Measurements from ENCODE around the gene ZNF367.

Gene ZNF367

GRCh38 chr9:96418083-96418919 is at the start of gene ZNF367:
ZNF367 (minus strand) TSS chr9:96418370; CDS start chr9:96418032, 338 bp downstream.
- DNase-seq (ENCODE audit: low read depth, low spot score) = peak; percentile 91

- no peak for DNase-seq (ENCODE audit: low read depth, low spot score)
These were observed 49.6 kb upstream of the ZNF367 start for GRCh38 chr9:96467784-96468183.

DNA sequence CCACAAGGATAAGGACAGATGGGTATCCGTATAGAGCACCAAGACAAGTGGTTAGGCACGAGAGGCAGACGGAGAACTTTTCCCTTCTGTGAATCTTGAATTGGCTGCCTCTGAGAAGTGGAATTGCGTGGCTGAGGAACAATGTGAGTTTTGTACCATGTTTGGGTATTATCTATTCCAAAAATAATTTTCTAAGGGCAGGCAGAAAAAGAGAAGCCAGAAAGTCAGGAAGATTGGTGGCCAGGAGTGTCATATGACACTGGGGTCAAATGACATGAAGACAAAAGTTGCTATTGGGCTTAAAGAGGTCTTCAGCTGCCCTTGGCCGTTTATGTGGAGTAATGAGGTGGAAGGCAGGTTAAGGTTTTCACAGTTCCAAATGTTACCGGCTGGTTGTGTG is 46.3 kb upstream of the ZNF367 start:
- no peak for DNase-seq (ENCODE audit: low read depth, low spot score)

DNA sequence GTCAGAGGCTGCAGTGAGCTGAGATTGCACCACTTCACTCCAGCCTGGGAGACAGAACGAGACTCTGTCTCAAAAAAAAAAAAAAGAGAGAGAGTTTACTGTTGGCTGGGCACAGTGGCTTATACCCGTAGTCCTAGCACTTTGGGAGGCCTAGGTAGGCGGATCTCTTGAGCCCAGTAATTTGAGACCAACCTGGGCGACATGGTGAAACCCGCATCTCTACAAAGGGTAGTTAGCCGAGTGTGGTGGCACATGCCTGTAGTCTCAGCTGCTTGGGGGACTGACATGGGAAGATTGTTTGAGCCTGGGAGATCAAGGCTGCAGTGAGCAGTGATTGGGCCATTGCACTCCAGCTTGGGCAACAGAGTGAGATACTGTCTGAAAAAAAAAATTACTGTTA is 44.4 kb upstream of the ZNF367 start:
- no peak for DNase-seq (ENCODE audit: low read depth, low spot score)

DNA sequence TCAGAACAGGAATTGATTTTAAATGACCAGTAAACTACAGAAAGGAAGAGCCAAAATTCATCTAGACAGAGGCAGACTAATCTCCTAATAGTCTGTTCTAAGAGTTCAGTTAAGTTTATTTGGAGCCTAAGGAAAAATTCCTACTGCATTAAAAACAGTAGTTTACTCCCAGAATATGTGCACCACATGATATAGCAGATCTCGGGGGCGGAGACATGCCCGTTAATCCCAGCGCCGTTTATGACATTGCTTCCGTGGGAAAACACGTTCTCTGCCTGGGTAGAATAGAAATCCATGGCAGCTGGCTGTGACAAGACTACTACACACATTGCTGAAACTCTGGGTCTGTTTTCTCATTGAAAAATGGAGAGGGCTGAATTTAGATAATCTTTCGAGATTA is 43.2 kb upstream of the ZNF367 start:
- DNase-seq (ENCODE audit: low read depth, low spot score) = no peak

GRCh38 chr9:96460882-96461281 is 42.7 kb upstream of the ZNF367 start:
- no peak for DNase-seq (ENCODE audit: low read depth, low spot score)

- no peak for DNase-seq (ENCODE audit: low read depth, low spot score)
These were observed 42.3 kb upstream of the ZNF367 start for GRCh38 chr9:96460470-96460869.

DNA sequence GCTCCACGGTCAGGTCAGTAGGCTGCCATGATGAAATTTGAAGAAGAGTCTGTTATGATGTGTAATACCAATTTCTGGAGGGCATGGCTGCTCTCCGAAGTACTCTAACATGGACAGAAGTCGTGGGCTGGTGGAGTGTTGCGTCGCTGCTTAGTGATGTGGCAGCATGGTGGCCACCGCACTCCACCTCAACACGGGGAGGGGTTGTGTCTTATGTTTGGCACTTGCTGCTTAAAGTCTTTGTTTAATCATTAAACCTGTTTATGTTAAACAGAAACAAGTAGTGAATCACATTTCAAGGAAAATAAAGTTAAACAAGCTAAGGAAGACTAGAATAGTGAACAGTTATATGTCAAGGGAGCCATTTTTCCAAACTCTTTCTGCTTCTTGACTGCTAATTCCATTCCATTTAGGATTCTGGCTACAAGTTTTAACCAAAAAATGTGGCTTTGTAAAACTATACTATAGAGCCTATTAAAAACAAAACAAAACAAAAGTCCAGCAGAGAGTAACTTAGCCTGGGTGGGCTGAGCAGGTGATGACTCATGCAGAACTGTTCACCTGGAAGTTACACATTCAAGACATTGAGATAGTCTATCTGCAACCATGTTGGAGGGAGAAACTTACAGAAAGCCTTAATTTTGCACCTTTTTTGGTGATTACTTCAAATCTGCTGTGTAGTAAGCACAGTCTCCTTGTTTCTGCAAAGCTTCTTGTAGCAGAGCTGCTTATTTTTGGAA is 41.3 kb upstream of the ZNF367 start:
- DNase-seq (ENCODE audit: low read depth, low spot score) = no peak

- no peak for DNase-seq (ENCODE audit: low read depth, low spot score)
These were observed 40.1 kb upstream of the ZNF367 start for GRCh38 chr9:96458226-96458625.

GRCh38 chr9:96457266-96457665 is 39.1 kb upstream of the ZNF367 start:
- DNase-seq (ENCODE audit: low read depth, low spot score) = no peak

DNA sequence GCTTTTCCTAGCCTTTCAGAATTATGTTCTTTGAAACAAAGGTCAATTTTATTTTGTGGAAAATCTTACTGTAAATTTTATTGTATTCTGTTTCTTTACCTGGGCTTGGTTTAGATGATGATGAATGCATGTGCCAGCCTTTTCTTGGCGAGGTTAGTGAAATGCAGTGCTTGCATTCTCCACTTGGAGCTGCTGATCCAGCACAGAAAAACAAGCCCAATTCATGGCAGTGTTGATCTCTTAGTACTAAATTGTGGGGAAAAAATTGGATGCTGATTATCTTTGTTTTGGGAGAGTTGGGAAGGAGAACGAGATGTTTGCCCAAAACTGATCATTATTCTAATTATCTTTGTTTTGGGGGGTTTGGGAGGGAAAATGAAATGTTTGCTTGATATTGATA is 35.5 kb upstream of the ZNF367 start:
- DNase-seq (ENCODE audit: low read depth, low spot score) = no peak

- DNase-seq (ENCODE audit: low read depth, low spot score) = peak; percentile 6
These were observed 32.7 kb upstream of the ZNF367 start for GRCh38 chr9:96450613-96451528.

DNA sequence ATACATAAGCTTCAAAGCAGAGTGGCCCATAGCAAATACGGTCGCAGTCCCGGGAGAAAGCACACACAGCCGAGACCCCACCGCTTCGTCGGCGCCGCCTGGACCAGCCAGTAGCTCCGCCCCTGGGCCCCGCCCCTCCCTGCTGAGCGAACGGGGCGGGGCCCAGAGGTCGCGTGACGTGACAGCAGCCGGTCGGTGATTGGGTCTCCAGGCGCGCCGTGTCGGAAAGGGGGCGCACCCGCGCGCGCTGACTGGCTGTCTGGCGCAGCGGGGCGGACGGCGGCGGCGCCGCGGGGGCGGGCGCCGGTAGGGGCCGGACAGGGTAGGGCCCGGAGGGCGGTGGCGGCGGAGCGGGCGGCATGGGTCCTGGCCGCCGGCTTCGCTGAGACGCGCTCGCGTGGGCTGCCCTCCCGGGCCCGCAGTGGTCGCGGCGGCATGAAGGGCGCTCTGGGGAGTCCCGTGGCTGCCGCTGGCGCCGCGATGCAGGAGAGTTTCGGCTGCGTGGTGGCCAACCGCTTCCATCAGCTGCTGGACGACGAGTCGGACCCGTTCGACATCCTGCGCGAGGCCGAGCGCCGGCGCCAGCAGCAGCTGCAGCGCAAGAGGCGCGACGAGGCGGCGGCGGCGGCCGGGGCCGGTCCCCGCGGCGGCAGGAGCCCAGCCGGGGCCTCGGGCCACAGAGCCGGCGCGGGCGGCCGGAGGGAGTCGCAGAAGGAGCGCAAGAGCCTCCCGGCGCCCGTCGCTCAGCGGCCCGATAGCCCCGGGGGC is 31.9 kb upstream of the ZNF367 start, which contains the start of gene HABP4:
TSS of gene HABP4 (plus strand) at position 325 of the 768 bp plus-strand sequence. CDS start at position 436, 111 bp downstream.
- peak; percentile 66 for DNase-seq (ENCODE audit: low read depth, low spot score)

DNA sequence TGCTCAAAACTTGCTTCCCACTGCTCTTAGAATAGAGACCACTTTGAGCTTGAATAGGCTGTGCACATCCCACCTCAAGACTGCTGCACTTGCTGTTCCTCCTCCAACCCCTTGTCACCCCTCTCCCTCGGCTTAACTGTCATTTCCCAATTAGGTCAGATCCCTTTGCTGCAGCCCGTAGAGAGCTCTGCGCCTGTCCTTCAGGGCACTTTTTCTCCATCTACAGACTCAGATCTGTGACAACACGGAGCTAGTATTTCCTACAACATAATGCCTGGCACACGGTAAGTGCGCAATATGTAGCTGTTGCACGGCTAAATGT is 31.3 kb upstream of the ZNF367 start:
- no peak for DNase-seq (ENCODE audit: low read depth, low spot score)

- DNase-seq (ENCODE audit: low read depth, low spot score) = no peak
These were observed 30.5 kb upstream of the ZNF367 start for GRCh38 chr9:96448546-96449170.

DNA sequence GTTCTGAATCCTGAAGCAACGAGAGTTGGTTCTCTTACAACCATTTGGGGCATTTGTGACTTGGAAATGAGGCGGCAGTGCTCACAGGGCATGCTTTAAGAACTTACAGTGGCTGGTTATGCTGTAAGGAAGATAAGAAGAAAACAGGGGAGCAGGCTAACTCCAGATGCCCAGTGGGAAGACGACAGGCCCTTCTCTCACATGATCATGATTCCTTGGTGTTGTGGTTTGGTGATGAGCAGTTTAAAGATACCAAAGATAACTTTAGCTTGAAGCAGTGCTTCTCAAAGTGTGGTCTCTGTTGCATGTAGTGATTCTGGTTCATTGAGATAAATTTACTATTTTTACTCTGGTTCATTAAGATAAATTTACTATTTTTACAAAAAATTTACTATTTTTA is 29.2 kb upstream of the ZNF367 start:
- DNase-seq (ENCODE audit: low read depth, low spot score) = no peak

- no peak for DNase-seq (ENCODE audit: low read depth, low spot score)
These were observed 24.3 kb upstream of the ZNF367 start for GRCh38 chr9:96442491-96442890.

DNA sequence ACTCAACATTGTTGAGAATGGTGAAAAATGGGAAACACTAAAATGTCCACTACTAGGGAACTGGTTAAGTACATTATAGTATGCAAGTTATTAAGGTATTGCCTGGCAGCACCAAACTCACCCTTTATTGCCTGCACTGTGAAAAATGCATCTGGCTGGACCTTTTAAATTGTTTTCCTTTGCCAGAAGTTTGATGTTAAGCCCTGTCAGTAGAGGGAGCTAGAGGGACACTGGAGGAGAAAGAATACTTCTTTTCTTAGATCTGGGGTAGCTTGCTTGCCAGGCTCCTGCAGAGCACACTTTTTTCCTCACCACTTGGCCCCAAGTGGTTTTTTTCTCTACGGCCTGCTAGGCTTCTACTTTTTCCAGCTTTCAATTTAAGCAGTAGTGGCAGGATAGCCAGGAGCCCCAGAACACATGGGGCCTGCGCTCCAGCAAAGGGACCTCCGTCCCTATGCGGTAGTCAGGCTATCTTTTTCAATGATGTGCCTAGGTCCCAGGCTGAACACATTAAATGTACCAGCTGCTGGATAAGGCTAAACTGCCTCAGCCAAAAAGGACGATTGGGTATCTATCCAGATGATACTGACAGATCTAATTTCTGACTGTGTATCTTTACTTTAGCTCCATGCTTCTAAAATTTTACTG is 23.8 kb upstream of the ZNF367 start:
- DNase-seq (ENCODE audit: low read depth, low spot score) = no peak

DNA sequence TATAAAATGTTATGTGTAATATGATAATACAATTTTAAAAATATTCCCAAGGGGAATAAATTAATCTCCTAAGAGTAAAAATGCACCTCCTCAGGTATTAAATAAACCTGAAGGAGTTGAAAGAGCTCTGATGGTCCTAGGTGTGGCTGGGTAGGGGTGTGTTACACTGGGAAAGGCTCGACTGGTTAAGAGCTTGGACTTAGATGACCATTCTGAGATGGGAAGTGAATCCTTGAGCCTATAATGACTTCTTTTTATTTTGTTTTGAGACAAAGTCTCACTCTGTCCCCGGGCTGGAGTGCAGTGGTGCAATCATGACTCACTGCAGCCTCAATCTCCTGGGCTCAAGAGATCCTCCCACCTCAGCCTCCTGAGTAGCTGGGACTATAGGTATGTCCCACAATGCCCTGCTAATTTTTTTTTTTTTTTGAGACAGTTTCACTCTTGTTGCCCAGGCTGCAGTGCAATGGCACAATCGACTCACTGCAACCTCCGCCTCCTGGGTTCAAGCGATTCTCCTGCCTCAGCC is 22.6 kb upstream of the ZNF367 start:
- no peak for DNase-seq (ENCODE audit: low read depth, low spot score)

- no peak for DNase-seq (ENCODE audit: low read depth, low spot score)
These were observed 19.3 kb upstream of the ZNF367 start for GRCh38 chr9:96437454-96437853.
